Endothelial cell (in vitro differentiated cells): ENCODE results near the gene SLC35A1. TPM values are rescaled to one million over a fixed set of nuclear protein-coding genes. Genes with fewer than 3 reads are reported as not detected.

Experiments
- DNase-seq: peaks from one replicate; pipeline ENCODE4 v3.0.0; 2021; ENCODE audit warnings: low spot score
- H3K27ac Mint-ChIP-seq: one replicate; pipeline ENCODE4 v1.8.0; 2021; ENCODE audit warnings: mixed read lengths, inconsistent platforms; ENCODE audit not compliant: unreplicated experiment
- H3K27me3 Mint-ChIP-seq: one replicate; pipeline ENCODE4 v1.8.0; 2021; ENCODE audit warnings: mild to moderate bottlenecking, moderate library complexity, mixed read lengths, inconsistent platforms; ENCODE audit not compliant: unreplicated experiment
- H3K36me3 Mint-ChIP-seq: one replicate; pipeline ENCODE4 v1.8.0; 2021; ENCODE audit warnings: mild to moderate bottlenecking, low read depth, mixed read lengths, inconsistent platforms; ENCODE audit not compliant: unreplicated experiment
- H3K4me1 Mint-ChIP-seq: one replicate; pipeline ENCODE4 v1.8.0; 2021; ENCODE audit warnings: mild to moderate bottlenecking, mixed read lengths, inconsistent platforms; ENCODE audit not compliant: unreplicated experiment
- H3K4me3 Mint-ChIP-seq: one replicate; pipeline ENCODE4 v1.8.0; 2021; ENCODE audit warnings: mild to moderate bottlenecking, mixed read lengths, inconsistent platforms; ENCODE audit not compliant: unreplicated experiment
- H3K9me3 Mint-ChIP-seq: one replicate; pipeline ENCODE4 v1.8.0; 2021; ENCODE audit warnings: mixed read lengths, inconsistent platforms; ENCODE audit not compliant: unreplicated experiment
- total RNA-seq: library from RNA; stranded (reverse); fragmentation: NEBNext Ultra II Directional; extraction: Animal tissue kit (Norgen Biotek cat#: 25700); gene quantifications from one replicate; pipeline ENCODE4 v1.2.1, GENCODE V29; 2021; ENCODE audit not compliant: unreplicated experiment
- TF ChIP-seq, protein P1 (sequence below): fragments of 200-600 bp; sonication (generic); IDR thresholded peaks from one replicate; pipeline ENCODE4 v1.5.0; 2021; ENCODE audit warnings: antibody characterized with exemption; ENCODE audit not compliant: unreplicated experiment

The SLC35A1 gene
- total RNA-seq, 1 donor from 2014 or later: 19.1 TPM

- Mint-ChIP-seq H3K36me3 (no peaks in the 10 kb centered on the region), H3K27ac (no peak overlapping the region), H3K9me3 (no peaks in the 10 kb centered on the region), H3K4me1 (peaks cover 3% of the 10 kb centered on the region), H3K27me3 (no peaks in the 10 kb centered on the region), H3K4me3 (no peak overlapping the region)
- no peak for DNase-seq
- TF ChIP-seq, protein P1, sequence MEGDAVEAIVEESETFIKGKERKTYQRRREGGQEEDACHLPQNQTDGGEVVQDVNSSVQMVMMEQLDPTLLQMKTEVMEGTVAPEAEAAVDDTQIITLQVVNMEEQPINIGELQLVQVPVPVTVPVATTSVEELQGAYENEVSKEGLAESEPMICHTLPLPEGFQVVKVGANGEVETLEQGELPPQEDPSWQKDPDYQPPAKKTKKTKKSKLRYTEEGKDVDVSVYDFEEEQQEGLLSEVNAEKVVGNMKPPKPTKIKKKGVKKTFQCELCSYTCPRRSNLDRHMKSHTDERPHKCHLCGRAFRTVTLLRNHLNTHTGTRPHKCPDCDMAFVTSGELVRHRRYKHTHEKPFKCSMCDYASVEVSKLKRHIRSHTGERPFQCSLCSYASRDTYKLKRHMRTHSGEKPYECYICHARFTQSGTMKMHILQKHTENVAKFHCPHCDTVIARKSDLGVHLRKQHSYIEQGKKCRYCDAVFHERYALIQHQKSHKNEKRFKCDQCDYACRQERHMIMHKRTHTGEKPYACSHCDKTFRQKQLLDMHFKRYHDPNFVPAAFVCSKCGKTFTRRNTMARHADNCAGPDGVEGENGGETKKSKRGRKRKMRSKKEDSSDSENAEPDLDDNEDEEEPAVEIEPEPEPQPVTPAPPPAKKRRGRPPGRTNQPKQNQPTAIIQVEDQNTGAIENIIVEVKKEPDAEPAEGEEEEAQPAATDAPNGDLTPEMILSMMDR: no peak
Observed at GRCh38 chr6:87441711-87442110, 31.1 kb upstream of the SLC35A1 start.

DNA sequence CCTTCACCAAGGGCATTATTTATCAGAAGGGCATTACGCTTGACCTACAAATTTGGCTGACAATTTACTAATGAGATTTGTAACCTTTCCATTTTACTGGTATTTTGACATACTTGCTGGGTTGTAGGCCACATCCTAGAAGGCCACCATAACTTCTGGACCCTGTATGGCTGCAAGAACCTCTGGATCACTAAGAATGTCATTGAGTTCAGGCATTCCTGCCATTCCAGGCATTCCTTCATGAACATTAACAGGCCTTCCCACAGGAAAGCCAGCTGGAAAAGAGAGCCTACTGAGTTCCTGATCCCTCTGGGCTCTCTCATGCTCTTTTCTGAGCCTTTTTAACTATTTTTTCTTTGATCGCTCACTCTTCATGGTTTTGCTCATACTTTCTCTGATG lies 28.4 kb upstream of the SLC35A1 start:
- Mint-ChIP-seq H3K36me3 (no peaks in the 10 kb centered on the region), H3K4me3 (no peak overlapping the region), H3K27ac (peak overlapping the region; percentile 7), H3K9me3 (no peaks in the 10 kb centered on the region), H3K27me3 (no peaks in the 10 kb centered on the region), H3K4me1 (peaks cover 3% of the 10 kb centered on the region)
- DNase-seq: no peak
- TF ChIP-seq, protein P1: no peak

GRCh38 chr6:87465051-87465450 lies 7.7 kb upstream of the SLC35A1 start:
- TF ChIP-seq, protein P1: no peak
- H3K9me3 Mint-ChIP-seq: no peaks in the 10 kb centered on the region
- H3K4me3 Mint-ChIP-seq: no peak overlapping the region
- no peaks in the 10 kb centered on the region for H3K27me3 Mint-ChIP-seq
- no peak for DNase-seq
- no peaks in the 10 kb centered on the region for H3K36me3 Mint-ChIP-seq
- no peak overlapping the region for H3K27ac Mint-ChIP-seq
- no peaks in the 10 kb centered on the region for H3K4me1 Mint-ChIP-seq

DNA sequence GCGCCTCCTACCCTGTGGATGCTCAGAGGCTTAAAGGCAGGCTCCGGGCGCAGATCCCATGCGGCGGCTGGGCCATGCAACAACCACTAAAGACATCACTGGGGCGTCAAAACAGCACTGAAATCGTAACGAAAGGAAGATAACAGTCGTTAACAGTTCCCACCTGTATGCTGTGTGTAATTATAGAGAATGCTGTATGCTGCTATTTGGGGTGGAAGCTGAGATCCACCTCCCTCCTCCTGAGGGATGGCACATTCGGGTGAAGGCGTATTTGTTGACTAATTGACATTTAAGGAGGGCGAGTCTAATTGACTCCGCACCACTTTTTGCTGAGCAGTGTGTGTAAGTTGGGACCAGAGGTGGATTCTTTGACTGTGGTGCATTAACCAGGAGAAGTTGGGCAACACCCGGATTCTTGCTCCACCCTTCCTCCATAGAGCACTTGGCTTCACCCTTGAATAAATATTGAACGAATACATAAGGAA lies 687 bp downstream of the SLC35A1 start:
- TF ChIP-seq, protein P1: no peak
- Mint-ChIP-seq H3K27me3 (peaks cover 4% of the 10 kb centered on the region), H3K27ac (peak overlapping the region; percentile 52), H3K4me1 (peaks cover 3% of the 10 kb centered on the region), H3K9me3 (no peaks in the 10 kb centered on the region), H3K4me3 (peak overlapping the region; percentile 99), H3K36me3 (peaks cover 7% of the 10 kb centered on the region)
- DNase-seq: no peak

- Mint-ChIP-seq H3K27me3 (no peaks in the 10 kb centered on the region), H3K4me3 (no peak overlapping the region), H3K27ac (no peak overlapping the region), H3K9me3 (no peaks in the 10 kb centered on the region), H3K4me1 (peaks cover 7% of the 10 kb centered on the region), H3K36me3 (peaks cover 45% of the 10 kb centered on the region)
- TF ChIP-seq, protein P1: no peak
- no peak for DNase-seq
Observed at GRCh38 chr6:87481931-87482330, 9.2 kb downstream of the SLC35A1 start.
